DMS79 treated with DMSO at 0.1 percent for 48 hours (cell line): ENCODE measurements around the gene KIRREL1.
"Not testable (repeated sequence)": the region's sequence is repeated elsewhere in the genome, so short reads cannot be mapped to it uniquely, and the experiment has no call there.

Experiments used
- DNase-seq: peaks from one replicate; lab custom pipeline; 2025; lab: John Stamatoyannopoulos, UW

KIRREL1 gene

DNA sequence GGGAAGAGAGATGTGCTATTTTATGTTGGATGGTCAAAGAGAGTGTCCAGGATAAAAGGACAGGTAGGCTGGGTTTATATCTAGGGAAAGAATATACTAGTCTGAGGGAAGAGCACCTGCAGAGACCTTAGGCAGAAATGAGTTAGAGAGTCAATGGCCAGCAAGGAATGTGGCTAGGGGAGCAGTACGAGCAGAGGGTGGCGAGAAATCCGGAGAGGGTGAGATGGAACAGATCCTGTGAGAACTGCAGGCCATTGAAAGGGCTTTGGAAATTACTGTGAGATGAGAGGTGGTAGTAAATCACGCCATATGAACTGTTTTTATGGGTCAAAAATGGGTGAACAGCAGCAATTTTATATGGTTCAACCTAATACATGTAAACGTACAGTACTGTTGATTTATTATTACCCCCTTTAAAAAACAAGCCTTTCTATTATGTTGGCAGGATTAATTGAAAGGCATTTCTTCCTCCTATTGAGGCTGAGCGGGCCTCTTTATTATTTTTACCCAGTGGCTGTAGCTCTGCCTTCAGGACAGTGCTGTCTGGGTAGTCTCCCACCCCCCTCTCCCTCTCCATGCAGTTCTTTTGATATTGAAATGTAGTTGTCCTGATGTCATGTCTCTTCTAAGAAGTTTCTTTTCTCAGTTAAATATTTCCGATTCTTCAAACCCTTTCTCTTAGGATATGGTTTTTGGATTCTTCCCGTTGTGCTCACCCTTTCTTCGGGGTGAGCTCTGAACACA is 112.1 kb downstream of the KIRREL1 start:
- no peak for DNase-seq

DNA sequence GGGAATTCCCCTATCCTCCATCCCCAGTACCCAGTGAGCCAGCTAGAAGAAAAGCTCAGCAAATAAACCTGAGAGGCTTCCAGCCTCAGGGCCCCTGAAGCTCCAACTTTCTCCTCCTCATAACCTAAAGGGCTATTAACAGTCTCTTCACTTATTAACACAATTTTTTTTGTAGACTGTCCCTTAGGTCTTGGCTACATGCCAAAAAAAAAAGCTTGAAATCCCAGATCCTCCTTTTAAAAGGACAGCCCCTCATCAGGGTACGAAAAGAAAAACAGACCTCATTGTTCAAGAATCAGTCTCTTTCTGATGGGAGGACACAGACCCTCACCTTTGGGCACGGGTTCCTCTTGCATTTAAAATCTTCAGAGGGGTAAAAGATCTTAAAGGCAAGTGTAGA is 114.5 kb downstream of the KIRREL1 start:
- DNase-seq, result no peak

DNA sequence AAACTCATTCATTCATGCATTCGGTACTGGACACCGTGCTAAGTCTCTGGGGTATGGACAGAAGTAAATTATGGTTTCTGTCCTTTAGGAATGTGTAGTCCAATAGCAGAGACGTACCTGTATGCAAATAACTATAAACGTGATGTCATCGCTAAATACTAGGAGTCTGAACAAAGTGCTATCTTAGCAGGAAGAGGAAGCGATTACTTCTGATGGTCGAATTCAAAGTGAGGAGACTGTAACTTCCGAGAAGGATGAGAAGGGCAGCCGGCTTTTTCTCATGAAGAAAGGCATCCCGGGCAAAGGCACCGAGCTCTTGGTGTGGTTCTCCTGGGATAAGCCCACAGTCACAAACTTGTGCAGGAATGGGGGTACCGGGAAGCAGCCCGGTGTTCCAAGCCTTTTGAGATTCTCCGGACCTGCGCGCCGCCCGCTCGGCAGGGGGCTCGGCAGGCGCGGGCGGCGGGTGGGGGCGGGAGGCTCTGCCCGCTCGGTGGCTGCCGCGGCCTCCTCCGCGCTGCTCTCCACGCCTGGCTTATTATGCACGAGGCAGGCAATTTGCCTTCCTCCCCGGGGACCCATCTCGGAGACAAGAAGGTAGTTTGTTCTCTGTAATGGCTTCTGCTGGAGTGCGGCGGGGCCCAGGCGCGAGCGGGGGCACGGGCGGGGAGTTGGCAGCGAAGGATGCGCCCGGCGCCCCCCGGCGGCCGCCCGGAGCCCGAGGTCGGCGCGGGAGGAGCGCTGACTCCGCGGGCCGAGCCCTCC is 119.7 kb downstream of the KIRREL1 start:
- DNase-seq, result no peak

DNA sequence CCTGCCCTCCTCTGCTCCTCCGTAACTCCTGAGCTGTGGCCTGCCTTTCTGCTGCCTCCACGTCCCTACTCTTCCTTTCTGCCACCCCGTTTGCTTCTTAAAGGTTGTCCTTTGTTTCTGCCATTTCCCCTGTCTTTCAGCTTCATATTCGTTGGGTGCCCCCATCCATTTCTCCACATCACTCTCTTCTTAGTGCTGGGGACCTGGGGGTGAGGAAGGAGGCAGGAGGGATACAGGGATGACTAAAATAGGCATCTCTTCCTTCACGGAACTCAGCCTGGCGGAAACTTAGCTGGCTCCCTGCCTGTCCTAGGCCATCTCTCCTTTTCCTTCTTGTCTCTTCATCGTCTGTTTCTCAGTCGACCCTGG is 120.3 kb downstream of the KIRREL1 start:
- DNase-seq, result no peak

DNA sequence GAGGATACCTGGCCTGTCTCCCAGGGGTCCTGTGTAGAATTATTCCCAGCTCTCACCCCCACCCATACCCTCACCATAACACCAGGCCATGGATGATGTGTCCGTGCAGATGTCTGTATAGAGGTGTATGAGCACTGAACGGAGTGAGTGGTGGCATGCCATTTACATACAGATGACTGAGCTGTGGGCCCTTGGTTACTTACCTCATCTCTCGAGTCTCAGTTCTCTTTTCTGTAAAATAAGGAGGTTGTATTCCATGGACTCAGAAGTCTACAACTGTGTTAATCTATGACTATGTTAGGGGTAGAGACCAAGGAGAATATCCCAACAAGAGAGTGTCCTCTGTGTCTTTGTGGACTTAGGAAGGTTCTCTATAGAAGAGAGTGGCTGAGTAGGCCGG is 121.7 kb downstream of the KIRREL1 start:
- DNase-seq, result no peak

DNA sequence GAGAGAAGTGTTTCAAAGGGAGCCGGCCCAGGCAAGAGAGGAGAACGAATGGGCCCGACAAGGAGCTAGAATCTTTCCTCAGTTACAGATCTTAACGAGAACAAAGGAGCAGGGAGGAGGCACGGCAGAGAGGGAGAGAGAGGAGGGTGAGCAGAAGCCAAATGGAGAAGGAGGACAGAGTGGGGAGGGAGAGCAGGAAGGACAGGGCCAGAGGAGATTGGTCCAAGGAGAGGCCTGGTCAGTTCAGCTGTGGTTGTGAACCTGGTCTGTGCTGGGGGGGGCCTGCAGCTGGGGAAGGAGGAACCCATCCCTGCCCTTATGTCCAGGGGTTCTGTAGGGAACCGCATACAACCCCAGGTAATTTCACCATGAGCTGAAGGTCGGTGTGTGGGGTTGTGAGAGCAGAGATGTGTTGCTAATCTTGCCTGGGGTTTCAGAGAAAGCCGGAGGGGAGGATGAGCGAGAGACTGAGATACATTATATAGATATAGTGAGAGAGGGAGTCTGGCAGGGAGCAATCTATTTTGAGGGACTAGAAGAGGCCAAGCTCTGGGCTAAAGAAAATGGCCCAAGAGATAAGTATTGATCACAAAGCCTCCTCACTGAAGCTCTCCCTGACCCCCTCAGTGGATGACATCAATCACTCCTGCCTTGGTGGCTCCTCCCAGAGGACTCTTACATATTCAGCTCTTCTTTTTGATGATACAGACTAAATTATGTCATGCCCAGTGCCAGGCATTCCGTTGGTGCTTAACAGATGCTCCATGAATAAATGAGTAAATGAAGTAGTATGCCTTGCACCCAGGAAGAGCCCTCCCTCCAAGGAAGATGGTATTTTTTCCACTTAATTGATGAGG is 123.1 kb downstream of the KIRREL1 start:
- no peak for DNase-seq

DNA sequence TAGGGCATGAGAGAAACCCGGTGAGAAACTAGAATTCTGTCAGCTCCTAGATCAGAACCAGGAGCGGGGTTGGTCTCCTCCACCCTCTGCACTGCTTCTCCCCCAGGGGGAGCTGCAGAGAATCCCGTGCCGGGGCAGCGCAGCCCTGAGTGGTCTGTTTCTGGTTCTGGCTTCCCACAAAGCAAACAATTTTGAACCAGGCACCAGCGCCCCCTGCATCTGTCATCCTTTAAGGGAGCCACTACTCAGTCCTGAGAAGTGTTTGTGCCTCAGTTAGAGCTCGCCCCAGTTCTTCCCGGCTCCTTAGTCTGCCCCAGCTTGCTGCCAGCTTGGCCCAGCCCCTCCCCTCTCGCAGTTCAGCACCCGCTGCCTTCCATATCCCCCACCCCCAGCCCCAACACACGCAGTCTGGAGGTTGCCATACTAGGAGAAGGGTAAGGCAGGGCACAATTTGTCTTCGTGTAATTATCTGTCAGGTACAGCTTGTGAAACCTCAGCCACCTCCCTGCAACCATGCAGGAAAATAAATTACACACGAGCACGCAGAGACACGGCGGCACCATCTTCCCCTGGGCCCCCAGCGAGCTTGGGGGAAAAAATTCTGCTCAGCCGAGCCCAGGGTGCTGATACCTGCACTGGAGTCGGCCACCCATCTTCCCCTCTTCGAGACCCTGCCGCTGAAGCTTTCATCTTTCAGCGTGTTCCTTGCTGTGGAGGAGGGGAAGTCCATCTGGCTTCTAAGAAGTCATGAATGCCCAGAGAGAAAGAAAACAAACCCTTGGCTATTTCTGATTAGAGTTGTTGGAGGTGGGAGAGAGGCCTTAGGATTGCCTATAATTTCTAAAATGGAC is 124.6 kb downstream of the KIRREL1 start:
- no peak for DNase-seq

DNA sequence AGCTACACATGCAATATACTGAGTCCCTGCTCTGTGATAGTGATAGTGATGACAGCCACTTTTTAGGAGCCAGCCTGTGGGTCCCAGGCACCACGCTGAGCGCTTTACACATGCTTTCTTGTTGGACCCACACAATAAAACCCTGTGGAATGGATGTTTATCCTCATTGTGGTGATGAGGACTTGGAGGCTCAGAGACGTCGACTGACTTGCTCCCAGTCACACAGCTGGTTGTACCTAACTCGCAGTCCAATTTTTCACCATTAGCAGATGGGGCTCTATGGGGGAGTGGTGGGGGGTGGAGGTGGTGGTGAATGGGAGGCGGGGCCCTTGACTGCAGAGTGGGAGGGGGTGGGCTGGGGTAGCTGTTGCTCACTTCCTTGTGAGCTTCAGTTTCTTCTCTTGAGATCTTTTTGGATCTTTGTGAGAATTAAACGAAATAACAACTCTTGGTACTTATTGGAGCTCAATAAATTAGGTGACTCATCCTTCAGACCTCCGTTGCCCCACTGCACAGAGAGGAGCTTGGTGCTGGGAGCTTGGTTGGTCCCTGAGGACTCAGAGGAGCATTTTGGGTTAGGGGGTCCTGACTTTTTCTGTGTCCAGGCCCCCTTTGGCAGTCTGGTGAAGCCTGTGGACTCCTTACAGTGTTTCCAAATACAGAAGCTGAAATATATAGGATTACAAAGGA is 125.4 kb downstream of the KIRREL1 start:
- DNase-seq, result no peak

DNA sequence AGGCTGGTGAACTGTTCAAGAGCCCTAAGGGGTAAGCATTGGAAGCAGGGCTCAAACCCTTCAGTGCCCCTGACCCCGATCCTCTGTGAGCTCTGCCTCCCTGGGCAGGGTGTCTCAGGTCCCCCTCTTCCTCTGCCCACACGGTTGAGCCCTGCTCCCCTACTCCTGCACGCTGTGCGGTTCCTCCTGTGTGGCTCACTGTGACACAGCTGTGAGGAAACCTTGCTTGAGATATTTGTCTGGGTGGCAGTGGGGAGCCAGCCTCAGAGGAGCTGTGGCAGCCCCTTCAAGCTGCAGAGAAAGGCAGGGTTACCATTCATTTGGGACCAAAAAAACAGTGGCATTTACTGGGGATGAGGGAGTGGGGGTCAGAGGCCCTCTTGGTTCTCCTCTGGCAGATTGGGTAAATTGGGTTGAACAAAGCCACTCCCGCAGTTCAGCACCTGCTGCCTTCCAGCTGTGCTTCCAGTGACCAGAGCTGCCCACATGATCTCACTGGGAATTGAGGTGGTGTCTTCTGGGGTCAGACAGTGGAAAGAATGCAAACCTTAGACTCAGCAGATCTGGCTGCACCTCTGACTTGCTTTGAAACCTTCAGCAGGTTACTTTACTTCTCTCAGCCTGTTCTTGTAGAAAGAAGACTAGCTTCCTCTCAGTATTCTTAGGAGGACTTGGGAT is 126.7 kb downstream of the KIRREL1 start:
- DNase-seq, result no peak

DNA sequence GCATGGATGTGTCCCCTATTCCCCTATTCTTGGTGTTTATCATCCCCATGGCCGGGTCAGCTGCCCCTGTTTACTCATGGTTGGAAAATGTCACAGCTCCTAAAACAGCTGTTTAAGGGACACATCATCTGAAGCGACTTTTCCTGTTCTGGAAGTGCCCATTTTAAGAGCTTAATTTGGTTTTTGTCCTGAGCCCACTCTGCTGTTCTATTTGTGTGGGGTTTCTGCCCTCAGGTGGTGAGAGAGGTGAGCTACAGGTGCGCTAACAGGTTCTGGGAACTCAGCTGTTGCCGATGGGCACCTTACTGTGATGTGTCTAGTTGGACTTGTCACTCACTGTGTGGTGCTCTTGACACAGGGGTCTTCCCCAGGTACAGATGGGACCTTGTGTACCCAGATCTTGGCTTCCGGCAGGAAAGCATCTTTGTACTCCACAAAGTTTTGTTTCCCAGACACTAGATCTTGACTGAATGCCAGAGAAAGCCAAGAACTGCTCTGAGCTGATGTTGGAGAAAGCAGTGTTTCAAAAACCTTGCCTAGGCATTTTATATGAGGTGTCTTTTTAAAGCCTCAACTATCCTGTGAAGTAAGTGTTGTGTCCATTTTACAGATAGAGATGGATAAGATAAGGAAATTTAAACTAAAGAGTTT is 128.3 kb downstream of the KIRREL1 start:
- DNase-seq, result no peak

DNA sequence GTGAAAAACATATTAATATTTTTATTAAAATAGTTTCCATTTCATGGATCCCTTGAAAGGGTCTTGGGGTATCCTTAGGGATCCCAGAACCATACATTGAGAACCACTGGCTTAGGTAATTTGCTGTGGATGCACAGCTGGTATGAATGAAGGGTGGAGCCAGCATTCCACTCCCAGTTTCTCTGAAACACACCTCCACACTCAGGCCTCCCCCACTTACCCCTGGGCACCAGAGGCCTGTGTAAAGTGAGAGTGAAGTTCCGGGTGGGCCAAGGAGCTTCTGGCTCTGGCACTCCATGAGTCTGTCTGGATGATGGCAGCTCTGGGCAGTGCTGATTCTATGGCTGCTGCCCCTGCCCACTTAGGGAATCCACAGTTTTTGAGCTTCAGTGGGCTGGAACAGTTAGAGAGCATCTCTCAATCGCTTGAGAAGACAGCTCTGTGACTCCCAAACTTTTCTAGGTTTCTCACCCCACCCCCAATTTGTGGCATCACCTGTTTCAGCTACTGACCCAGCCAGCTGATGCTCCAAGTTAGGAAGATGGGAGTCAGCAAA is 129.5 kb downstream of the KIRREL1 start:
- DNase-seq, result no peak

DNA sequence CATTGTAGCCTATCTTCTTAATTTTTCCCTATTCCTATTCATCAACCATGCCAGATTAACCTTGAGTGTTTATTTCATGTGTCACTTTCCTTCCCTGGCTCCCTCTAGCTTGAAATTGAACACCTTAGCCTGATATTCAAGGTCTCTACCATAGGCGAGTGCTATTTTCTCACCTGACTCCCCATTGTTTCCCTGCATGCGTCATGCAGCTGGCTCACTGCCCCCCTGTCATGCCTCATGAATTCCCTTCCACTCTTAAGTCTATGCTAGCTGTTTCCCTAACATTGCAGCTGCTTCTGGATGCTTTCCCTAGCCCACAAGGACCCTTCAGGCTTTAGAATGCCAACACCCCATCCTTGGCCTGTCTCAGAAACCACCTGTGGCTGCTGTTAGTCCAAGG is 130.6 kb downstream of the KIRREL1 start:
- DNase-seq, result peak; percentile 25

DNA sequence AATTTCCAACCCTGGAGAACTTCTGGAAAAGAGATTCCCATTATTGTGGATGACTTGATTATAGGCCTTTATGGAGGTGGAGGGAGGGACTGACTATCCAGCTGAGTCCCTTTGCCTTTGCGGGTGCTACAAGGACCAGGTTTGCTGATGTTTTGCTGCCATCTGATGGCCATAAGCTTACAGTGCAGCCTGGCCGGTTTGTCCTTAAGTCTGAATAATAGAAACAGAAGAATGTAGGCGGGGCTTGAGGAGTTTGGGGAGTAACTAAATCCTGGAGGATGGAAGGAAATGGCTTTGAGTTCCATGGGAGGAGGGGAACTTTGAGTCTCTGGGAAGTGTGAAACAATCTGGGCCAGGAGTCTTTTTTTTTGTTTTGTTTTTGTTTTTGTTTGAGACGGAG is 131.6 kb downstream of the KIRREL1 start:
- DNase-seq, result peak; percentile 41

DNA sequence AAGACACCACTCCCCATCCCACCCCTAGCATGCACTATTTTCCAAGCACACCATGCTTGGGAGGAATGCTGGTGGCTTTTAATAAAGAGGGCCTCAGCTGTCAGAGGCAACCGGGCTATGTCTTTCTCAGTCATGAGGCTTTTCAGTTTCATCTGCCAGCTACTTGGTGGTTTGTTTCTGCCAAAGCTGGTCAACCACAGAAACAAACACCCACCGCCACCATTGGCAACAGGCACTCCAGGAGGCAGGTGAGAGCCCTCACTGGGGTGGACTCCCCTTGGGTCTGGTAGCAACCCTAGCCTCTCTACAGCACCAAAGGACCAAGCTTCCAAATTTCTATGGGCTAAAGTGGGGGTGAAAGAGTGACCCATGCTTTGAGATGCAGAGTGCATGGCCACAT is 133.0 kb downstream of the KIRREL1 start:
- DNase-seq, result no peak

DNA sequence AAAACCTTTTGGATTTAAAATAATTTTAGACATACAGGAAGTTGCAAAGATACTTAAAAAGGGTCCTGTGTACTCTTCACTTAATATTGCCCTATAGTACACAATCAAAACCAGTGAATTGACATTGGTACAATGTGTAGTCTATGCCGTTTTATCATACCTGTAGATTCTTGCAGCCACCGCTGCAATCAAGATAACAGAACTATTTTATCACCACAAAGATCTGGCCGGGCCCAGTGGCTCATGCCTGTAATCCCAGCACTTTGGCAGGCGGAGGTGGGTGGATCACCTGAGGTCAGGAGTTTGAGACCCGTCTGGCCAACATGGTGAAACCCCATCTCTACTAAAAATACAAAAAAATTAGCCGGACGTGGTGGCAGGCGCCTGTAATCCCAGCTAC is 135.1 kb downstream of the KIRREL1 start:
- DNase-seq, result not testable (repeated sequence)

DNA sequence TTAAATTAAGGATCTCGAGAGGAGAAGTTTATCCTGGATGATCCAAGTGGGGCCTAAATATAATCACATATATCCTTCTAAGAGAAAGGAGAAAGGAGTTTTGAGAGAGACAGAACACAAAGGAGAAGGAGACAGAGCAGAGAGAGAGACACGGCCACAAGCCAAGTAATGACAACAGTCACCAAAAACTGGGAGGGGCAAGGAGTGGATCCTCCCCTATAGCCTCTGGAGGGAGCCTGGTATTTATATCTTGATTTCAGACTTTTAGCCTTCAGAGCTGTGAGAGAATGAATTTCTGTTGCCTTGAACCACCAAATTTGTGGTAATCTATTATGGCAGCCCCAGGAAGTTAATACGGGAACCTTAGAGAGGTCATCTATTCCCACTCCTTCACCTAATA is 137.8 kb downstream of the KIRREL1 start:
- DNase-seq, result no peak

DNA sequence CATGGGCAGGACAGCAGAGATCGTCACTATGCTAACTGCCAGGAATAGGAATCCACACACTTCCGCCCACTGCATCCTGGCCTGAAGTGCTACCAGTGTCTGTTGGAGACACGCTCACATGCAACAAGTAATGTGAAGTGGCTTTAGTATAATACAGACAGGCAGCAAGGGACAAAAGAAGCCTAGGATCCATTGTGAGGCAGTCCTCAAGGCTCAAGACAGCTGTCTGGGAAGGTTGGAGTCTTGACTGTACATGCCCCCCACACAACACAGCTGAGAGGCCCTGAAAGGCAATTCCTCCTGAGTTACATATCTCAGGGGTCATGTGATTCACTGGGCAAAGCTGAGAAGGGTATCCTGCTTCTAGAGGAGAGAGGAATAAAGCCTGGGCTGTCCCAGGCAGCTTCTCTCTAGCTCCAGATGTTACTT is 147.3 kb downstream of the KIRREL1 start:
- no peak for DNase-seq

DNA sequence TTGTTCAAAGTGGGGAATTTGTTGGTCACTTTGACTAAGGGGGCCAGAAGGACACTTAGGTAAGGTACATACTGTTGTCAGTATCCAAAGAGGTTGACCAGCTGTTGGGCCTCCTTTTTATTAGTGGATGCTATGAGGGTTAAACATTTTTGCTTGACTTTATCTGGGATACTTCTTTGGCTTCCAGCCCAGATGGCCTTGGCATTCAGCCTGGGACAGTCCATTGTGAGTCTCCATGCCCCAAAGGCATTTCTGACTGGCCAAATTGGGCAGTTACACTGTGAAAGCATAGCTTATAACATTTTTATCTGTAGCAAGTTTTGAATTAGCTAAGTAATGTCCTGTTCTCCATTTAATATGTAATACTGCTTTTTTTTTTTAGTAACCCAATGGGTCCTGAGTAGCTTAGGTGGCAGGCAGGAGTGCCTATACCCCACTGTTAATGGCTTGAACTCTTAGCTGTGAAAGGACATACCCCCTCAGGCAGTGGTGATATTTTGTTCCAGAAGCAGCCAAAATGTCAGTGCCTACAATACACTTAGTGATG is 151.8 kb downstream of the KIRREL1 start:
- no peak for DNase-seq

DNA sequence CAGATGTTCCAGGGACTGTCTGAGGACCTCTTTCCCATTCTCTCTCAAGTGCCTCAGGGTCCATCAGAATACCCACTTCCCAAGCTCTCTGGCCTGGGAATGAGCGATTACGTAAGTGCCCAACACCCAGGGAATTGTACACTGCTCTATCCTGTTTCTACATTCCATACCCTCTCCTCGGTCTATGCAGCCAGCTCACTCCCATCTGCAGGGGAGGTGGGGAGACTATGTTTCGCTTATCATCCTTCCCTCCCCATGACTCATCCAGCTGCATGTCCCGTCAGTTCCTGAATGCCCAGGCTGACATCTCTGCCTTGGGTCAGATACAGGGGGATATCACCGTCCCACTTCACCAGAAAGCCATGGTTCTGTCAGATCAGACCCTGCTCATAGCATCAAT is 152.7 kb downstream of the KIRREL1 start:
- no peak for DNase-seq
